HG03571 (cell line): ENCODE measurements around the gene LPA.
"Not testable (repeated sequence)": the region's sequence is repeated elsewhere in the genome, so short reads cannot be mapped to it uniquely, and the experiment has no call there.

Source experiments
- ATAC-seq: cut with Tn5 transposase; IDR thresholded peaks from one replicate; pipeline ENCODE4 v1.9.1; 2021; ENCODE audit not compliant: unreplicated experiment

The LPA gene

DNA sequence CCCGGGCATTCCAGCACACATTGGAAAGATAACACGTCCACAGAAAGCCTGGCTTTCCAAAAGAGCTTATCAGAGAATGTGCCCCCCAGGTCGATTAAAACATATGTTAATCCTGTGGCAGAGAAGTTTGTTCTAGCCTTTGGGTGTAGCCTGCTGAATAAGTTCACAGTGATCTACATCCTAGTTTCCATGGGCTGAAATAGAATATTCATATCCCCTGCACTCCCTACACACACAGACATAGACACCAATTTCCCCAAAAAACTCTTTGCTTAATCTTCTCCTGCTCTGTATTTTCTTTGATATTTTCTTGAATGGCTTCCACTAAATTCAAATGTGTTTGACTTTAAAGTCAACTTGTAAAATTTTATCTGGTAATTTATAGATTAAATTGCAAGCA is 1.6 kb downstream of the LPA start:
- ATAC-seq = no peak

DNA sequence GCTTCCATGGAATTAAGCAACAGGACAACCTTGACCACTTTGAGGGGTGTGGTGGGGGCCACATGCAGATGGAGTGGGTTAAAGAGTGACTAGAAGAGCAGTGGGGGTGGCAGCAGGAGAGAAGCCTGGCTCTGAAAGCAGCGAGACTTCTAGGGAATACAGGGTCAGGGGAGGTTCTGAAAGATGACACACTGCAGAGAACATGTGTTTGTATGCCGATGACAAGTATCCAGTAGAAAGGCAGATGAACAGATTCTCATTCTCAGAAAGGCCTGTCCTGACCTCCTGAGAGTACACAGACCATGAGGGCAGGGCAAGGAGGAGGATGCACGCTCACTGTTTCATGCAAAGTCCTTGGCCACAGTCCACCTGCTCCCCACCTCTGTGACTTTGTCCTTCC is 2.9 kb downstream of the LPA start:
- no peak for ATAC-seq

DNA sequence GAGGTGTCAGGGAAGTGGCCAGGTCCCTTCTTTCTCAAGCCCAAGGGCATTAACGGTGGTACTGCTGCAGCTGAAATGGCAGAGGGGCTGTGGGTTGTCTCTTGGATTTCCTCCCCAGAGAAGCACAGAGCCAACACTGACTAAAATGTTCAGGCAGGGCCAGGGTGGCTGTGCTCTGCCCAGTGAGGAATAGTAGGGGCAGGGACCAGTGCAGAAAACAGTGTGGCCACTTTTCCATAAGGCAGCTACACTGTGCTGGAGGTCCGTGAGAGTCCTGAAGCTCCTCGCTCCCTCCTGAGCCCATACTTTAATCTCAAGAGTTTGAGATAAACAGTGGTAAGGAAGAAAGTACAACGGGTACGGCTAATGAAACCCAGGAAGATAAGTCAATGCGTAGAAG is 4.5 kb downstream of the LPA start:
- no peak for ATAC-seq

DNA sequence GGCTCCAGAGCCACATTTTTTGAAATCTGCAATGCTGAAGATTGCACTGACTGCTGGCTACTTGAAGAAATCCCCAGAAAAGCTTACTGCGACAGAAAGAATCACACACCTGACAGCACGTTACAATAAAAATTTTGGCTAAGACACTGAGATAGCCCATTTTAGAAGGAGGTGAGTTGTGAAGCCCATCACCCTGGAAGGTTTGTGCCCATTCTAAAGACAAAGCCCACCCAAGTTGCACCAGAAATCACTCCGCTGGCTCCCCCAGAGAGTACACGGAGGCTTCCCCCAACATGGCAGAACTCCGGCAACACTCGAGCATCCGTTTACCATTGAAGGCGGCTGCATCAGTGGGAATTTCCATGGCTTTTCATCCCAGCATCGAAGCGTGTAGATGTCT is 29.4 kb downstream of the LPA start:
- no peak for ATAC-seq

DNA sequence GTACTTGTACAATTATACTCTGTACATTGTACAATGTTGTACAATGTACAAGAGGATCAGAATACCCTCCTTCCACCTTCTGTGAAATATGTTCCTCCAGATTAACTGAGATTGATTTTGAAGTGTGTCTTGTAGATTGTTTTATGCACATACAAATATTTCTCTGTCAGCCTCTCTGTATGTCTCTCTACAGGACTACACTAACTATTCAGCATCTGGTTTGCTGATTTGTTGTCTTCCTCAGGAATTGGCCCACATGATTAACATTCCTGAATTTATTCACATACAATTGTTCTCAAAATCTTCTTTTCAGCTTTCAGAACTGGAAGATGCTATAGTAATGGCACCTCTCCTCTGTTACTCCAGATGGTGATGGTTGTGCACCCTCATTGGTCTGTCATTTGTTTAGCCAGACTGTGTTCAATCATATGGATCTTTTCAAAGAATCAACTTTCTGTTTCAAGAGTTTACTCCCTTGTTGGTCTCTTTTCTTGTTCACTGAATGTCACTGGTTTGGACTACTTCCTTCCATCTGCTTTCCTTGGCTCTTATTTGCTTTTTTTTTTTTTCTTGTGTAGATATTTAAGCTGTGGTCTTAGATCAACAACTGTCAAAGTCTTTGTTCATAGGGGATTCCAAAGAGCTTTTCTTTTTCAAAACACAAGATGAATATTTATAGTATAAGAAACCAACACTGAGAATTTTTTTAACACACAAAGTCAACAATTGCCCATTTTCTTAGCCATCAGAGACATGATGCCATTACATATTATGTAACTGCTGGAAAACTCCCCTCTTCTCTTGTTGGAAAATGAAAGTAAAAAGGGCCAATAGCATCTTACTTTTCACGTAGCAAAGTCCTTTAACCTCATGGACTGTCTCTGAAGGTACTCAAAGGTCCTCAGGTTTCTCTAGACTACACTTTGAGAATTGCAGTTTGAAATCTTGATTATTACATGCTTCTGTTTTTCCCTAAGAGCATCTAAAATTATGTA is 67.9 kb downstream of the LPA start:
- no peak for ATAC-seq

DNA sequence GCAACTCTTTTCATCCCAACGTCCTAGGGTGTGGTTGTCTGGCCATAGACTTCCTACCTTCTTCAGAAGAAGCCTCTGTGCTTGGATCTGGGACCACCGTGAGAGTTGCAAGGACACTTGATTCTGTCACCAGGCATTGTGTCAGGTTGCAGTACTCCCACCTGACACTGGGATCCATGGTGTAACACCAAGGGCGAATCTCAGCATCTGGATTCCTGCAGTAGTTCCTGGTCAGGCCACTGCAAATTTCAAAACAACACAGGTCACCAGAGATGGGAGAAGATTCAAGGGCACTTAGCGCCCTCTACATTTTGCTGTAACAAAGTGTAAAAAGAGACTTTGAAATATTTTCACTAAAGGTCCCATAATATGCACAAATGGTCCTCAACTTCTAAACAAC is 68.8 kb downstream of the LPA start:
- ATAC-seq = not testable (repeated sequence)

DNA sequence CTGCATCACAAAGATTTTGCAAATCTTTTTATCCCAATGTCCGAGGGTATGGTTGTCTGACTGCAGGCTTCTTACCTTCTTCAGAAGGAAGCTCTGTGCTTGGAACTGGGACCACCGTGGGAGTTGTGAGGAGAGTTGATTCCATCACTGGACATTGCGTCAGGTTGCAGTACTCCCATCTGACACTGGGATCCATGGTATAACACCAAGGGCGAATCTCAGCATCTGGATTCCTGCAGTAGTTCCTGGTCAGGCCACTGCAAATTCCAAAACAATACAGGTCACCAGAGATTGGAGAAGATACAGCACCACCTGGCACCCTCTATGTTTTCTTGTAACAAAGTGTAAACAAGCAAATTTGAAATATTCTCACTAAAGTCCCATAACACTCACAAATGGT is 77.7 kb downstream of the LPA start:
- ATAC-seq = no peak

DNA sequence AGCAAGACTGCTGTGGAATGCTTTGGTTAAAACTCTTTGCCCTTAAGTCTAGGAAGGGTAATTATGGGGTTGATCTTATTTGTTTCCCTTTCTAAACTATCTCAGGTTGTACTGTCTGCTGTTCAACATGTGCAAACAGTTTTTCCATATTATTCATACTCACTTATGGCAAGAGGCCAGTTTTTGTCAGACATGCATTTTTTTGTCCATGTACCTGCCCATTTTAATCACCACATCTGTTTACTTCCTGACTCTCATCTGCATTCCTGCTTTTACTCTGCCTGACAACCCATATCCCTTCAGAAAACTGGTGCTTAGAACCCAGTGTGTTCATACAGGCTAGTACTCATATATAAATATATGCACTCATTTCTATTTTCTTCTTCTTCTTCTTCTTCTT is 80.3 kb downstream of the LPA start:
- ATAC-seq = no peak

DNA sequence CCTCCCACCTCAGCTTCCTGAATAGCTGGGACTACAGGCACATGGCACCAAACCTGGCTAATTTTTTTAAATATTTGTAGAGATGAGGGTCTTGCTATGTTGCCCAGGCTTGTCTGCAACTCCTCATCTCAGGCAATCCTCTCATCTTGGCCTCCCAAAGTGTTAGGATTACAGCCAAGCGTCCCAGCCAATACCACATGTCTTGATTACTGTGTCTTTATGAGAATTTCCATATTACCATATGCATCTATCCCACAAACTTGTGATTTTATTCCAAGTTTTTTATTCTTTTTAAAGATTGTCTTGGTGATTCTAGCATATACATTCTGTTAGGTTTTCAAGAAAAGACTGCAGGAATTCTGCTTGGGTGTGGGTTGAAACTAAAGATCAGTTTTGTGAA is 82.7 kb downstream of the LPA start:
- ATAC-seq = no peak

DNA sequence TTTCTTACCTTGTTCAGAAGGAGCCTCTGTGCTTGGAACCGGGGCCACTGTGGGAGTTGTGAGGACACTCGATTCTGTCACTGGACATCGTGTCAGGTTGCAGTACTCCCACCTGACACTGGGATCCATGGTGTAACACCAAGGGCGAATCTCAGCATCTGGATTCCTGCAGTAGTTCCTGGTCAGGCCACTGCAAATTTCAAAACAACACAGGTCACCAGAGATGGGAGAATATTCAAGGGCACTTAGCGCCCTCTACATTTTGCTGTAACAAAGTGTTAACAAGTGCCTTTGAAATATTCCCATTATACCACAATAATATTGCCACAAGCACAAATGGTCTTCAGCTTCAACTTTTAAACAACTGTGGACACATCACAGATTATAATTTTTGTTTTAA is 85.6 kb downstream of the LPA start:
- not testable (repeated sequence) for ATAC-seq

DNA sequence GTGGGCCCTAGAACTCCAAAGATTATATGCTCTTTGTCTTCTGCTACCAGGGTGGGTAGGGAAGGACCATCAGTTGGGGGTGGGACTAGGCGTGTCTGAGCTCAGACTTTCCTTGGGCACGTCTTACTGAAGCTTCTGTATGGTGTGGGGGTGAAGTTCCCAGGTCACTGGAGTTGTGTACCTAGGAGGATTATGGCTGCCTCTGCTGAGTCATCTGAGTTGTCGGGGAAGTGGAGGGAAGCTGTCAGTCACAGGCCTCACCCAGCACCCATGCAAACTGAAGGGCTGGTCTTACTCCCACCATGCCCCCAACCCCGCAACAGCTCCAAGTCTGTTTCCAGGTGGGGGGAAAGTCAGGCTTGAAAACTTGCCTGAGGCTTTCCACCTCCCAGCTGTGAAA is 90.1 kb downstream of the LPA start:
- no peak for ATAC-seq

DNA sequence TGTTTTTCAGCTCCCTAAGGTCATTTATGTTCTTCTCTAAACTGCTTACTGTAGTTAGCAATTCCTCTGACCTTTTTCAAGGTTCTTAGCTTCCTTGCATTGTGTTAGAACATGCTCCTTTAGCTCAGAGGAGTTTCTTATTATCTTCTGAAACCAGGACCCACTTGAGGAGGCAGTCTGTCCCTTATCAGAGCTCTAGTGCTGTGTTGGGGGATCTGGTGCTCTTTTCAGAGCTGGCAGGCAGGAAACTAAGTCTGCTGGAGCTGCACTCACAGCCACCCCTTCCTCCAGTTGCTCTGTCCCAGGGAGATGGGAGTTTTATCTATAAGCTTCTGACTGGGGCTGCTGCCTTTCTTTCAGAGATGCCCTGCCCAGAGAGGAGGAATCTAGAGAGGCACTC is 92.9 kb downstream of the LPA start:
- not testable (repeated sequence) for ATAC-seq

DNA sequence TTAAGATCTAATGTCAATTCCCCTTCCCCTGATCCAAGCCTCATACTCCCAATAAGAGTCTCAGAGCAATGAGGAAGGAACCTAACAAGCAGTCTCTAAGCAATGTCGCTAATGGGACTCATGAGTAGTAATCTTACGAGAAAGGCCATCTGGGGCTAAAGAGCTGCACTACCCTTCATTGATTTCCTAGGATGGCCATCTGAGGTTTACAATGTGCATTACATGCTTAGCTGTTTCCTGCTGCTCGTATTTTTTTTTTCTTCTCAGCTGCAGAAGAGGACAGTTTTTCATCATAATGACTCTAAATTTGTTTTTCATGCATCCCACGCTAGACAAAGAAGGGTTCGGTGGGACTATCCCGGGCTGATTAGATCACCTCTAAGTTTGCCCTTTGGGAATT is 119.3 kb downstream of the LPA start:
- ATAC-seq = no peak

DNA sequence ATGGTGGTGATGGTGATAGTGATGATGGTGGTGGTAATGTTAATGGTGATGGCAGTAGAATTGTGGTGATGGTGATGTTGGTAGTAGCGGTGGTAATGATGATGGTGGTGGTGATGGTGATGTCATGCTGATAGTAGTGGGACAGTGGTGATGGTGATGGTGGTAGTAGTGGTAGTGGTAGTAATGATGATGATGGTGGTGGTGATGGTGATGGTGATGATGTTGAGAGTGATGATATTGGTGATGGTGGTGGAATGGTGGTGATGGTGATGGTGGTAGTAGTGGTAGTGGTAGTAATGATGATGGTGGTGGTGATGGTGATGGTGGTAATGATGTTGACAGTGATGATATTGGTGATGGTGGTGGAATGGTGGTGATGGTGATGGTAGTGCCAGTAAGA is 128.8 kb downstream of the LPA start:
- no peak for ATAC-seq

DNA sequence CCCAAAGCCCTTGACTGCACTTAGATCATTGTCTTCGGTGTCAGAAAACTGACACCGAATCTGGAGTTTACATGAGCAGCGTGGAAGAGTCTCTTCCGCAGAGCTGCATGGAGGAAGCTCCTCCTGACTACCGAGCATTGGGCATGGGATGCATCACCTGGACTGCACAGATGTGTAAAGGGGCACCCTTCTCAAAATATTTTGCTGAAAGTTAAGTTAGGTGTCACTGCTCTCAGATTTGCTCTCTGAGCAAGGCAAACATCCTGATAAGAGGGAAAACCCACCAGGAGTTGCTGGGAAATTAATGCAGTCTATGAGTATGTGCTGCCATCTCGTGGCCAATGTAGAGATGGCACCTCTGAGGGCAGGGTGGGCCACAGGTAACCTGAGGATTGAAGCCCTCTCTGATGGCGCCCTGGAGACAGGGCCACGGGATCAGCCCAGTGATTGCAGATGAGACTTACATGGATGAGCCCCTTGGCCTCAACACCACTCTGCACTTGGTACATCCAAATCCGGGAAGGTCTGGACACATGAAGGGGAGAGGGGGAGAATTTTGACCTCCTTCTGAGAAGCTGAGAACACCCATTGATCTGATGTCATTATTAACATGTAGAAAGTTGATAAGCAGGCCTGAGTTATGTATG is 129.9 kb downstream of the LPA start:
- peak; percentile 89 for ATAC-seq

DNA sequence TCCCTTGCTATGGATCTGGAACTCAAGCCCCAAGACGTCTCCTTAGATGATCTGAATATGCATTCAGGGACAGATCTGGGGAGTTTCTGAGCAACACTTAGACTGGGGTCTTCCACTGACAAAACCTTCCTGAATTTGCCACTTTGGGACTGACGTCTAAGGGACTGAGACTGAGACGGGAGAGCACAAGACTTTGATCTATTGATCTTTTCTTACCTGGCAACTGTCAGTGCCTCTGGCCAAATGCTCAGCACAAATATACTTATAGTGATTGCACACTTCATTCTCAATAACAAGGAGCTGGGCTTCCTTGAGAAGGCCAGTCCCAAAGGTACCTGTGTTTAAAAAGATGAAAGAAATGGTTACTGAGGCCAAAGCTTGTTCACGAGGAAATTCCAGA is 131.8 kb downstream of the LPA start:
- ATAC-seq = no peak

DNA sequence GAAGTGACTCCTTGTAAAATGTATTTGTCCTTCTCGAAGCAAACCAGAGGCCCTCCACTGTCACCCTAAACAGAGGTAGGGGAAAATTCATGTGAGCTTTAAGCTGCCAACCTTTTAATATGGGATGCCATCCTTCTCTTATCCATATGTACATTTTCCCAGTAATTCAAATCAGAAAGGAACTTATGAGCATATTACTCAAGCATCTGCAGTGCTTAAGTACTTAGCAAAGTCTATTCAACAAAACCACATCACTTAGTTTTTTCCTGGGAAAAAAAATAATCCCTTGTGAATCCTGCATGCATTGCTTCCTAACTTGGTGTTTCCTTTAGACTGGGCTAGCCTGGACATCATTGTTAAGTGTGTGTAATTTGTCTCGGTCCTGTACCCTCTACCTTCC is 132.2 kb downstream of the LPA start:
- no peak for ATAC-seq

DNA sequence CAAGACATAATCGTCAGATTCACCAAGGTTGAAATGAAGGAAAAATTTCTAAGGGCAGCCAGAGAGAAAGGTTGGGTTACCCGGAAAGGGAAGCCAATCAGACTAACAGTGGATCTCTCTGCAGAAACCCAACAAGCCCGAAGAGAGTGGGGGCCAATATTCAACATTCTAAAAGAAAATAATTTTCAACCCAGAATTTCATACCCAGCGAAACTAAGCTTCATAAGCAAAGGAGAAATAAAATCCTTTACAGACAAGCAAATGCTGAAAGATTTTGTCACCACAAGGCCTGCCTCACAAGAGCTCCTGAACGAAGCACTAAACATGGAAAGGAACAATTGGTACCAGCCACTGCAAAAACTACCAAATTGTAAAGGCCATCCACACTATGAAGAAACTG is 134.6 kb downstream of the LPA start:
- ATAC-seq = not testable (repeated sequence)

DNA sequence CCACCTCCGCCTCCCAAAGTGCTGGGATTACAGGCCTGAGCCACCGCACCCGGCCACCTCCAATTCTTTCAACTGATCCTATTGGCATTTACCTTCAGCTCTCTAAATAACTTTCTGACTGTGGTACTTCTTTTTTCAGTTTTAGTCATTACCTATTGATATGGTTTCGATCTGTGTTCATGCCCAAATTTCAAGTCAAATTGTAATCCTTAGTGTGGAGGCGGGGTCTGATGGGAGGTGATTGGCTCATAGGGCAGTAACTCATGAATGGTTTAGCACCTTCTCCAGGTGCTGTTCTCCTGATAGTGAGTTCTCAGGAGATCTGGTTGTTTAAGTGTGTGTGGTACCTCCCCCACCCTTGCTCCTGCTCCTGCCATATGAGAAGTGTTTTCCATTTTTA is 140.9 kb downstream of the LPA start:
- no peak for ATAC-seq

DNA sequence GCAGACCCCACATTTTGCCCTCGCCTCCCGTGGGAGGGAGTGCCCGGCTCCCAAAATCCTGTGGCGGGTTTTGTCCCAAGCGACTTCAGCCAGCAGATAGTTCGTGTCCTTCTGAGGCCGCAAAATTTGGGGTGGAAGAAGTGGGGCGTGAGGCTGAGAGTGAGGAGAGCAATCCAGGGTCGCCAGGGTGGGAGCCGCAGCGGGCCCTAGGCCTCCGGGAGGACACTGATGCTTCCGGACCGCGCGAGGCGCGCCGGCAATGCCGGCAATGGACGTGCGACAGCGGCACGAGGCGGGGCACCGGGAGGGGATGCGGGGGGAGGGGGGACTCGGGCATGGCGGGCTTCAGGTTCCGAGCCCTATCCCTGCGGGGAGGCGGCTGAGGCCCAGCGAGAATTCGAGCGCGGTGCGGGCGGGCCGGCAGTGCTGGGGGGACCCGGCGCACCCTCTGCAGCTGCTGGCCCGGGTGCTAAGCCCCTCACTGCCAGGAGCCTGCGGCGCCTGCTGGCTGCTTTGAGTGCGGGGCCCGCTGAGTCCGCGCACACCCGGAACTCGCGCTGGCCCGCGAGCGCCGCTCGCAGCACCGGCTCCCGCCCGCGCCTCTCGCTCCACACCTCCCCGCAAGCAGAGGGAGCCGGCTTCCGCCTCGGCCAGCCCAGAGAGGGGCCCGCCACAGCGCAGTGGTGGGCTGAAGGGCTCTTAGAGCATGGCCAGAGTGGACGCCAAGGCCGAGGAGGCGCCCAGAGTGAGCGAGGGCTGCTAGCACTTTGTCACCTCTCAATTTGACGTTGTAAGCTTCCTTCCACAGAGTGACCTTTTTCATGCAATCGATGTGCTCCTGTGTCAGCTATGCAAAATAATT is 143.8 kb downstream of the LPA start:
- ATAC-seq = peak; percentile 82

DNA sequence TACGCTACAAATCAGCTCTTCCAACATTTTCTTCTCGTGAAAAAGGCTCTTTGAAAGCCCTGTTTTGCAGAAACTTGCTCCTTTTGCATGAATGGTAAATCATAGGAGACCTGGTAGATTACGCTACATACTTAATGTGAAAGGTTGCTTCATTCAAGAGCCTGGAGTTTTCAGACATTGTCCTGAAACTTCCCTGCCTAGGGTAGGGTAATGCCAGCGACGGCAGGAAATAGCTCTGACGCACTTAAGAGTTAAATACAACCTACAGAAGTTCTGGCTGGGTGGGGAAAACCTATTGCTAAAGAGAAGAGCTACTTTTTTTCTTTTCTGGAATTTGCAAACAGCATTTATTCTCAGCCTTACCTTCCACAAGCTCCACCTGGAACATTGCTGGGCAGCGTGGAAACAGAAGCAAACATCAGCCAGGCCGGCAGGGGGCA is 144.5 kb downstream of the LPA start:
- ATAC-seq = peak; percentile 87
